GM12892 (cell line): Measurements from ENCODE around the gene RUFY2.

ENCODE experiments used
- DNase-seq: peaks from one replicate; pipeline ENCODE4 v3.0.0; 2011; ENCODE audit not compliant: insufficient read length
- FAIRE-seq: peaks from 2 replicates; lab custom pipeline; 2011; peaks lifted over from hg19 to GRCh38; lab: Jason Lieb, UNC
- POLR2A ChIP-seq: IDR thresholded peaks from 2 replicates; pipeline ENCODE4 v1.6.1; 2011; ENCODE audit warnings: low read depth, low read length, control low read depth
- POLR2AphosphoS5 ChIP-seq: IDR thresholded peaks from 2 replicates; pipeline ENCODE4 v1.6.1; 2011; ENCODE audit warnings: low read depth, low read length, control low read depth
- TAF1 ChIP-seq: IDR thresholded peaks from 2 replicates; pipeline ENCODE4 v1.6.1; 2011; ENCODE audit warnings: low read depth, mild to moderate bottlenecking, control low read depth, low read length, borderline replicate concordance

Gene RUFY2

GRCh38 chr10:68408898-68409518, 1.9 kb upstream of the RUFY2 start:
- DNase-seq (no peak), FAIRE-seq (no peak)
- TF ChIP-seq POLR2AphosphoS5, result no peak
- no peak for TF ChIP-seq TAF1
- TF ChIP-seq POLR2A, result no peak

GRCh38 chr10:68406111-68406814, 814 bp downstream of the RUFY2 start:
- peak; percentile 55 for DNase-seq
- peak; percentile 89 for FAIRE-seq
- TF ChIP-seq TAF1 (no peak), POLR2AphosphoS5 (no peak), POLR2A (no peak)

- no peak for TF ChIP-seq POLR2AphosphoS5
- TF ChIP-seq TAF1, result no peak
- no peak for TF ChIP-seq POLR2A
- FAIRE-seq (no peak), DNase-seq (no peak)
Observed at GRCh38 chr10:68403701-68404100, 3.4 kb downstream of the RUFY2 start.

- DNase-seq, result no peak
- FAIRE-seq, result no peak
- TF ChIP-seq POLR2A (no peak), TAF1 (no peak), POLR2AphosphoS5 (no peak)
Observed at GRCh38 chr10:68402276-68402675, 4.8 kb downstream of the RUFY2 start.

- FAIRE-seq (no peak), DNase-seq (no peak)
- TF ChIP-seq TAF1, result no peak
- no peak for TF ChIP-seq POLR2A
- no peak for TF ChIP-seq POLR2AphosphoS5
Observed at GRCh38 chr10:68397005-68397404, 10.1 kb downstream of the RUFY2 start.

- FAIRE-seq (no peak), DNase-seq (no peak)
- TF ChIP-seq TAF1 (no peak), POLR2A (no peak), POLR2AphosphoS5 (no peak)
Observed at GRCh38 chr10:68385740-68386139, 21.3 kb downstream of the RUFY2 start.

GRCh38 chr10:68371604-68372003, 35.5 kb downstream of the RUFY2 start:
- no peak for DNase-seq
- TF ChIP-seq POLR2AphosphoS5 (no peak), TAF1 (no peak), POLR2A (no peak)
- no peak for FAIRE-seq

- no peak for FAIRE-seq
- TF ChIP-seq TAF1, result no peak
- TF ChIP-seq POLR2AphosphoS5, result no peak
- TF ChIP-seq POLR2A, result no peak
- no peak for DNase-seq
Observed at GRCh38 chr10:68367121-68367520, 40.0 kb downstream of the RUFY2 start.

- no peak for FAIRE-seq
- TF ChIP-seq POLR2AphosphoS5 (no peak), TAF1 (no peak), POLR2A (no peak)
- no peak for DNase-seq
Observed at GRCh38 chr10:68366600-68366999, 40.5 kb downstream of the RUFY2 start.

GRCh38 chr10:68365611-68366010, 41.5 kb downstream of the RUFY2 start:
- DNase-seq (no peak), FAIRE-seq (peak; percentile 56)
- TF ChIP-seq POLR2A, result no peak
- TF ChIP-seq POLR2AphosphoS5, result no peak
- TF ChIP-seq TAF1, result no peak

- TF ChIP-seq TAF1 (no peak), POLR2AphosphoS5 (no peak), POLR2A (no peak)
- DNase-seq (no peak), FAIRE-seq (no peak)
Observed at GRCh38 chr10:68364101-68364886, 42.8 kb downstream of the RUFY2 start.
